GM12875 (cell line): ENCODE measurements around the gene KDM6A.
"Not testable (repeated sequence)": the region's sequence is repeated elsewhere in the genome, so short reads cannot be mapped to it uniquely, and the experiment has no call there.

Experiments
- H3K4me3 ChIP-seq: one replicate; pipeline ENCODE4 v1.5.1; 2011; ENCODE audit warnings: low read depth, low read length, control low read depth
- TF ChIP-seq, protein P1 (sequence below): IDR thresholded peaks from 2 replicates; pipeline ENCODE4 v1.5.1; 2011; ENCODE audit warnings: low read depth, mild to moderate bottlenecking, control low read depth, inconsistent platforms, low read length, moderate library complexity, borderline replicate concordance; ENCODE audit not compliant: insufficient read depth

KDM6A gene

DNA sequence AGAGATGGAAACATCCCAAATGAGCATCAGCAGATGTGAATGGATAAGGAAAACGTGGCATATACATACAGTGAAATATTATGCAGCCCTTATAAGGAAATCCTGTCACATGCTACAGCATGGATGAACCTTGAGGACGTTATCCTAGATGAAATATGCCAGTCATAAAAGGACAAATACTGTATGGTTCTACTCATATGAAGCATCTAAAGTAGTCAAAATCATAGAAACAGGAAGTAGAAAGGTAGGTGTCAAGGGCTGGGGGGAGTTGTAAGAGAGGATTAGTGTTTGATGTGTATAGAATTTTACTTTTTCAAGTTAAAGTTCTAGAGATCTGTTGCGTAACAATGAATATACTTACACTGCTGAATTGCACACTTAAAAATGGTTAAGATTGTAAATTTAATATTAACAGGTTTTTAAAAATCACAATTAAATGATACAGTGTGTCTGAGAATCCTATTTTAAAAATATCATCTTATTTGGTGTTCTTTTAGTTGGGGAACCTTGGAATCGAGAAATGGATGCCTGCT, 58.5 kb downstream of the KDM6A start:
- TF ChIP-seq, protein P1, sequence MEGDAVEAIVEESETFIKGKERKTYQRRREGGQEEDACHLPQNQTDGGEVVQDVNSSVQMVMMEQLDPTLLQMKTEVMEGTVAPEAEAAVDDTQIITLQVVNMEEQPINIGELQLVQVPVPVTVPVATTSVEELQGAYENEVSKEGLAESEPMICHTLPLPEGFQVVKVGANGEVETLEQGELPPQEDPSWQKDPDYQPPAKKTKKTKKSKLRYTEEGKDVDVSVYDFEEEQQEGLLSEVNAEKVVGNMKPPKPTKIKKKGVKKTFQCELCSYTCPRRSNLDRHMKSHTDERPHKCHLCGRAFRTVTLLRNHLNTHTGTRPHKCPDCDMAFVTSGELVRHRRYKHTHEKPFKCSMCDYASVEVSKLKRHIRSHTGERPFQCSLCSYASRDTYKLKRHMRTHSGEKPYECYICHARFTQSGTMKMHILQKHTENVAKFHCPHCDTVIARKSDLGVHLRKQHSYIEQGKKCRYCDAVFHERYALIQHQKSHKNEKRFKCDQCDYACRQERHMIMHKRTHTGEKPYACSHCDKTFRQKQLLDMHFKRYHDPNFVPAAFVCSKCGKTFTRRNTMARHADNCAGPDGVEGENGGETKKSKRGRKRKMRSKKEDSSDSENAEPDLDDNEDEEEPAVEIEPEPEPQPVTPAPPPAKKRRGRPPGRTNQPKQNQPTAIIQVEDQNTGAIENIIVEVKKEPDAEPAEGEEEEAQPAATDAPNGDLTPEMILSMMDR: no peak
- H3K4me3 ChIP-seq: no peak overlapping the region

DNA sequence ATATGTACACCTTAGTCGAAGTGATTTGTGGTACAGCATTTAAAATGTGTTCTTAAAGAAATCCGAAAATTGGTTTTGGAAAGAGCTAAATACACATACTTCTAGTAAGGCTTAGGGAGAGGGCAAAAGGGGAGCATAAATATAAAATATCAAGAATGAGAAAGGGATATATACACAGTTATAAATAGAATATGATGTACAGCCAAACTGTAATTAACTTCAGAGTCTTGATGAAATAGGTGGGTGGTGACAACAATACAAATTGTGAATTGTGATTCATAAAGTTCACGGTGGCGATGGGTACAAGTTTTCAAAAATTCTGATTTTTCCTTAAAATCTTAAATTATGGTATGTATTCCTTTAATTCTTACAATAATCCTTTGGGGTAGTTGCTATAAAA, 62.2 kb downstream of the KDM6A start:
- TF ChIP-seq, protein P1: no peak

GRCh38 chrX:44935640-44936039, 62.7 kb downstream of the KDM6A start:
- TF ChIP-seq, protein P1: no peak
- H3K4me3 ChIP-seq: no peak overlapping the region

More for the DNA sequence above, 62.2 kb downstream of the KDM6A start:
- H3K4me3 ChIP-seq: no peak overlapping the region

- no peak overlapping the region for H3K4me3 ChIP-seq
- TF ChIP-seq, protein P1: no peak
Measured at GRCh38 chrX:44937606-44938005, 64.6 kb downstream of the KDM6A start.

- TF ChIP-seq, protein P1: no peak
- no peak overlapping the region for H3K4me3 ChIP-seq
Measured at GRCh38 chrX:44938111-44938510, 65.1 kb downstream of the KDM6A start.

DNA sequence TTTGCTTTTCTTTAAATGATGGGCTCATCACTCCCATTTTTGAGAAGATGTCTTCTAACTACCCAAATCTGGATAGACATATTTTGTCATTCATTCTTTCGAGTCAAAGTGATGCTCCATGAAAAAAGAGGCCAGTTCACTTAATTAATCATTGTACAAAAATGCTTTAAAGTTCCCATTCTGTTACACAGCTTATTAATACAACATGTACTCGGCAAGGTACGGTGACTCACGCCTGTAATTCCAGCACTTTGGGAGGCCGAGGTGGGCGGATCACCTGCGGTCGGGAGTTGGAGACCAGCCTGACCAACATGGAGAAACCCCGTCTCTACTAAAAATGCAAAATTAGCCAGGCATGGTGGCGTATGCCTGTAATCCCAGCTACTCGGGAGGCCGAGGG, 67.6 kb downstream of the KDM6A start:
- not testable (repeated sequence) for H3K4me3 ChIP-seq

DNA sequence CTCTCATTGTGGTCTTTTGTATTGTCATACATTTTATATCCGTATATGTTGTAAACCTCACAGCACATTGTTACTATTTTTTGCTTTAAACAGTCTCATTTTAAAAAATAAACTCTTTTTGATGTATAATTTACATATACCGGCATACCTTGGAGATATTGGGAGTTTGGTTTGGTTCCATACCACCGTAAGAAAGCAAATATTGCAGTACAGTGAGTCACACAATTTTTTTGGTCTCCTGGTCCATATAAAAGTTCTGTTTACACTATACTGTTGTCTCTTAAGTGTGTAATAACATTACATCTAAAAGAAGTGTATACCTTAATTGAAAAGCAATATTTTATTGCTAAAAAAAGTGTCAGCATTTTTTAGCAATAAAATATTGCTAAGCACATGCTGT, 70.0 kb downstream of the KDM6A start:
- no peak overlapping the region for H3K4me3 ChIP-seq
- TF ChIP-seq, protein P1: no peak

DNA sequence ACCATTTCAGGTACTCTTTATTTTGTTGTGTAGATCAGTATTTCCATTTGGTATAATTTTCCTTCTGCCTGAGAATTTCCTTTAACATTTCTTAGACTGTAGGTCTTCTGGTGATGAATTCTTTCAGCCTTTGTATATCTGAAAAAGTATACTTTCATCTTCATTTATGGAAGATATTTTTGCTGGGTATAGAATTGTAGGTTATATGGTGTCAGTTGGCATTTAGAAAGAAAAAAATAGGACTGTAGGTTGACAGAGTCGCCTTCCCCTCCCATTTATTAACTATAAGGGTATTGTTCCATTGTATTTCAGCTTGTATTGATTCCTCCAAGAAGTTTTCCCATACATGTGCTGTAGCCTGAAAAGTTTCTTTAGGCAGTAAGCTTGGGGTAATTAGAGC, 71.9 kb downstream of the KDM6A start:
- H3K4me3 ChIP-seq: no peak overlapping the region
- TF ChIP-seq, protein P1: no peak
